ENCODE measurements around the gene TCEANC2.

DNA sequence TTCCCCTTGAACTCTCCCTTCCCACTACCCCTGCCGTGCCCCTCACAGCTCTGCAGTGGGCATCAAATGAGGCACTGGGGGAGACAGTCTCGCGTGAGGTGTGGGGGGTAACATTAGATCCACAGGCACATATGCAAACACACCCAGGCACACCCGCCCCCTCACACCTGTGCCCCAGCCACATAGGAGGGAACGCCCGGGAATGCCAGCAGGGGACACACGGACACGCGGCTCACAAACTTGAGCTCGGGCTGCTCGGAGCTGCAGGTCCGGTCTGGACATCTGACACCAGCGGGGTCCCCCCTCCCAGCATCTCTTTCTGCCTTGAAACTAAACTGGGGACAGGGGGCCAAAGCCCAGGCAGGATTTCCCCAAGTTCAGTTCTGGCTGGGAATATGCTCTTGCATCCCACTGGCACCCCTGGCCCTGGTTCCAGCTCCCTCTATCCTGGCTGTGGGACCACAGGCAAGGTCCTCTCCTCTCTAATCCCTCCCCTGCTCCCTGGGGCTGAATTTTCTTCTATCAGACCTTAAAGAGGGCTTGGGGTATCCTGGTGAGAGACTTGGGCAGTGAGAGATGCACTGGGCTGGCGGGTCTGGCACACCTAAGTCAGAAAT lies 68.8 kb downstream of the TCEANC2 start:
- no peak for TF ChIP-seq ZFX (IDR thresholded peaks at IDR 0.05; ENCODE audit: borderline replicate concordance)
- TF ChIP-seq, protein P1, sequence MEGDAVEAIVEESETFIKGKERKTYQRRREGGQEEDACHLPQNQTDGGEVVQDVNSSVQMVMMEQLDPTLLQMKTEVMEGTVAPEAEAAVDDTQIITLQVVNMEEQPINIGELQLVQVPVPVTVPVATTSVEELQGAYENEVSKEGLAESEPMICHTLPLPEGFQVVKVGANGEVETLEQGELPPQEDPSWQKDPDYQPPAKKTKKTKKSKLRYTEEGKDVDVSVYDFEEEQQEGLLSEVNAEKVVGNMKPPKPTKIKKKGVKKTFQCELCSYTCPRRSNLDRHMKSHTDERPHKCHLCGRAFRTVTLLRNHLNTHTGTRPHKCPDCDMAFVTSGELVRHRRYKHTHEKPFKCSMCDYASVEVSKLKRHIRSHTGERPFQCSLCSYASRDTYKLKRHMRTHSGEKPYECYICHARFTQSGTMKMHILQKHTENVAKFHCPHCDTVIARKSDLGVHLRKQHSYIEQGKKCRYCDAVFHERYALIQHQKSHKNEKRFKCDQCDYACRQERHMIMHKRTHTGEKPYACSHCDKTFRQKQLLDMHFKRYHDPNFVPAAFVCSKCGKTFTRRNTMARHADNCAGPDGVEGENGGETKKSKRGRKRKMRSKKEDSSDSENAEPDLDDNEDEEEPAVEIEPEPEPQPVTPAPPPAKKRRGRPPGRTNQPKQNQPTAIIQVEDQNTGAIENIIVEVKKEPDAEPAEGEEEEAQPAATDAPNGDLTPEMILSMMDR (IDR thresholded peaks at IDR 0.05): no peak
